ENCODE results near the gene PIBF1. TPM values are rescaled to one million over a fixed set of nuclear protein-coding genes. Genes with fewer than 3 reads are reported as not detected.
A peak's percentile ranks its signal among the peaks of the same experiment; 100 is the strongest.

PIBF1 gene
- total RNA-seq, 2 donors from 2014 or later, result 20.7 to 27.7 TPM

DNA sequence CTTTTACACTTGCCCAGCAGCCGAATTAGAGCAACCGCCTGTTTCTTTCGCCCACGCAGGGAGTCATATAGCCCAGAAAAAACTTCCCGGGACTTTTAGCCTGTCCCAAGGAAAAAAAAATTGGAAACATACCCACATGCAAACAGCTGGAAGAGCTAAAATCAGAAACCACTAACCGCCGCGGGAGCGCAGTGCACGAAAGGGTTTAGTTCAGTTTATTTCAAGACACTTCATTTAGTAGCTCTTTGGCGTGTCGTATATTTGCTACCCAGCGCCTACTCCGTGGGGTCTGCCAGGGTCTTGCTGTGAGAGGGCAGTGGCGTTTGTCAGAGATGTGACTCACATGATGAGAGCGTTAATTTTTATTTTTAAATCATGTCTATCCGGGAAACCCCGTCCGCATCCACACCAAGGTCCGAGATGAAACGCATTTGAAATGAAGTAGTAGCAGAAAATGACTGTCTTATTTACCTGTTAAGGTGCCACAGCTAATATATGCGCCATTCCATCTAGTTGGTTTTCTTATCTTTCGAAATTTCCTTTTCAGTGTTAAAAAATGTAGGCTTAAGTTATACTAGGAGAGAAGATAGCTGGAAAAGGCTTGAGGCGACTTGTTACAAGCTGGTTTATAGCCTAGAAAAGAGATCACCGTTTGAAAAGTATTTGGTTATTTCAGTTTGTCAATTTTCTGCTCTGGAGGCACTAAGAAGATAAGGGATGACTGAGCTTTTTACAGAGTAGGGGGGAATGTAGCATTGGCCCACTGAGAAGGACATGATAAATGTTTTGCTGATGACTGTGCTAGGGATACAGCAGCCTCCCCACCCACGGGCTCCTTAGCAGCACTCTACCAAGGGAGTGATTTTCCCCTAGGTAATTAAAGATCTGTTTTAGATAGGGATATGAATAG lies 278.6 kb downstream of the PIBF1 start:
- no peak for ATAC-seq (replicated peaks)
- Mint-ChIP-seq H3K27ac (no peak overlapping the region), H3K27me3 (peaks cover 14% of the 10 kb centered on the region)

GRCh38 chr13:73061473-73061872 lies 279.5 kb downstream of the PIBF1 start:
- H3K4me3 Mint-ChIP-seq, result no peak overlapping the region
- no peak for ATAC-seq (replicated peaks)
- no peak overlapping the region for H3K27ac Mint-ChIP-seq
- H3K36me3 Mint-ChIP-seq (ENCODE audit: low read depth), result peaks cover 22% of the 10 kb centered on the region
- peaks cover 7% of the 10 kb centered on the region for H3K27me3 Mint-ChIP-seq
- H3K9me3 Mint-ChIP-seq, result no peaks in the 10 kb centered on the region
- H3K4me1 Mint-ChIP-seq, result peaks cover 10% of the 10 kb centered on the region

More for the DNA sequence above, 278.6 kb downstream of the PIBF1 start:
- H3K9me3 Mint-ChIP-seq, result no peaks in the 10 kb centered on the region
- peak overlapping the region; percentile 73 for H3K4me3 Mint-ChIP-seq
- peaks cover 22% of the 10 kb centered on the region for H3K36me3 Mint-ChIP-seq (ENCODE audit: low read depth)
- peaks cover 10% of the 10 kb centered on the region for H3K4me1 Mint-ChIP-seq

- Mint-ChIP-seq H3K27ac (no peak overlapping the region), H3K27me3 (peaks cover 7% of the 10 kb centered on the region), H3K36me3 (ENCODE audit: low read depth) (peaks cover 22% of the 10 kb centered on the region), H3K4me3 (no peak overlapping the region), H3K4me1 (peaks cover 10% of the 10 kb centered on the region), H3K9me3 (no peaks in the 10 kb centered on the region)
- ATAC-seq (replicated peaks), result no peak
Observed at GRCh38 chr13:73061876-73062275, 279.9 kb downstream of the PIBF1 start.

GRCh38 chr13:73062468-73062867 lies 280.5 kb downstream of the PIBF1 start:
- no peak overlapping the region for H3K27ac Mint-ChIP-seq
- no peak for ATAC-seq (replicated peaks)
- no peak overlapping the region for H3K4me3 Mint-ChIP-seq
- peaks cover 22% of the 10 kb centered on the region for H3K36me3 Mint-ChIP-seq (ENCODE audit: low read depth)
- peaks cover 7% of the 10 kb centered on the region for H3K27me3 Mint-ChIP-seq
- H3K4me1 Mint-ChIP-seq, result peaks cover 10% of the 10 kb centered on the region
- no peaks in the 10 kb centered on the region for H3K9me3 Mint-ChIP-seq

- Mint-ChIP-seq H3K27ac (no peak overlapping the region), H3K4me1 (peaks cover 10% of the 10 kb centered on the region), H3K4me3 (no peak overlapping the region), H3K36me3 (ENCODE audit: low read depth) (peaks cover 22% of the 10 kb centered on the region), H3K27me3 (peaks cover 3% of the 10 kb centered on the region), H3K9me3 (no peaks in the 10 kb centered on the region)
- ATAC-seq (replicated peaks), result no peak
Observed at GRCh38 chr13:73063166-73063565, 281.2 kb downstream of the PIBF1 start.

DNA sequence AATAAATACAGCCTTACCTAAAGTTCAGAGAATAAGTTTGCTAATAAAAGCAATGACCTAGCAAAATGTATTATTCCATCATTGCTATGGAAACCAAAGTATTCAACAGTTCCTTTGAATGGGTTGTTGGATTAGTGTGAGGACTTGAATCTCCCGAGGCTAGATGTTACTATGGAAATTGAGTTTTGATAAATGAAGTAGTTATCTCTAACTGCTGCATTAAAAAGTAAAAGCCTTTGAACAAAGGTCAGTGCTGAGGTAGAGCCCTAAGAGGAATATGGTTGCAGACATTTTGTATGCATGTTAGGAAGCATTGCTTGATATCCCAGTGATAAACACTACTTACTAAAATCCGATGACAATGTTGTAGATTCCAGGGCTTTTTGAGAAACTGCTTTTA lies 283.1 kb downstream of the PIBF1 start:
- H3K27me3 Mint-ChIP-seq, result no peaks in the 10 kb centered on the region
- ATAC-seq (replicated peaks), result no peak
- H3K4me3 Mint-ChIP-seq, result no peak overlapping the region
- H3K4me1 Mint-ChIP-seq, result peaks cover 4% of the 10 kb centered on the region
- H3K36me3 Mint-ChIP-seq (ENCODE audit: low read depth), result peaks cover 17% of the 10 kb centered on the region
- H3K9me3 Mint-ChIP-seq, result no peaks in the 10 kb centered on the region
- H3K27ac Mint-ChIP-seq, result no peak overlapping the region

DNA sequence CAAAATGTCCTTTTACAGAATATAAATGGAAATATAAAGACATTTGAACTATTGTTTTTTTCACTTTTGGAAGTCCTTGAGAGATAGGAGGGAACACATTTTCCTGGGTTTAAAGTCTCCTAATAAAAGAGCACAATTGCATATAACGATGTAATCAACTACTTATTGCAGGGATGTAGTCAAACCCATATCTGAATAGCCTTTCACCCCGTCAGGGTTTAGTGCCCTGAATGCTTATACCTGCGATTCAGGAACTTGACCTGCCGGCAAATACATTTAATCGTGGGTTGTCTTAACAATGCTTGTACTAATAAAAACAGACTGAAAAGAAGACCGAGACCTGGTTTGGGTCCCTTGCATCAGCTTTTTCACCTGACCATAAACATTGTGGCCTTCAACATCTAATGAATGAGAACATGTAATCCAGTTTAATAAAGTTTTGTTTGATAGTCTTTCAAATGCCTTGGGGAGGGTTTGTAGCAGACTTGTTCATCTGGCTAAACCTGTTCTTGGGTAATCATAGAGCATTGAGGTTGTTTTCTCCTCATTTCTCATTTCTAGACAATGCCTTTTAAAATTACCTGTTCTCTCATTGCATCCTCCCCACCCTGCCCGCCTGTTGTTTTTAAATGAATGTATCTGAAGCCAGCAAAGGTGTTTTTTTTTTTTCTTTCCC lies 283.9 kb downstream of the PIBF1 start:
- H3K9me3 Mint-ChIP-seq, result no peaks in the 10 kb centered on the region
- peaks cover under 1% of the 10 kb centered on the region for H3K4me1 Mint-ChIP-seq
- peaks cover 17% of the 10 kb centered on the region for H3K36me3 Mint-ChIP-seq (ENCODE audit: low read depth)
- ATAC-seq (replicated peaks), result no peak
- no peak overlapping the region for H3K27ac Mint-ChIP-seq
- H3K4me3 Mint-ChIP-seq, result no peak overlapping the region
- no peaks in the 10 kb centered on the region for H3K27me3 Mint-ChIP-seq

Other genes starting within 250 kb of the PIBF1 start
- 10 to 100 TPM; 17.4 to 27.0 TPM for gene MZT1, start 54.5 kb upstream of the PIBF1 start, total RNA-seq
- 10 to 100 TPM; 15.2 to 16.6 TPM for gene BORA, start 54.2 kb upstream of the PIBF1 start, total RNA-seq
- 10 to 100 TPM; 40.7 to 50.5 TPM for gene DIS3, start 233 bp upstream of the PIBF1 start, total RNA-seq

Data from activated T-helper 17 cell treated with anti-CD3 and anti-CD28 coated beads, Interleukin-2, amount 50 U/mL, for 72 hours (primary cell).